Endometrial microvascular endothelial cells (primary cell): ENCODE measurements around the gene CLN3. TPM values are rescaled to one million over a fixed set of nuclear protein-coding genes. Genes with fewer than 3 reads are reported as not detected.

Experiments
- total RNA-seq: library from RNA; depleted of rRNA; stranded (reverse); fragments of >200 nt; gene quantifications from one replicate; pipeline ENCODE4 v1.2.3, GENCODE V29; 2015; ENCODE audit errors: inconsistent ontology term

The CLN3 gene
- total RNA-seq, 1 donor from 2014 or later = 28.6 TPM

Other genes with a start within 250 kb of the CLN3 start
- not detected for gene SBK1, start 199.5 kb downstream of the CLN3 start, total RNA-seq
- not detected for gene NPIPB6, start 128.6 kb downstream of the CLN3 start, total RNA-seq
- 134 TPM for gene EIF3CL, start 88.2 kb downstream of the CLN3 start, total RNA-seq
- not detected for gene NPIPB7, start 19.7 kb downstream of the CLN3 start, total RNA-seq
- gene APOBR, start 2.6 kb upstream of the CLN3 start, total RNA-seq = not detected
- gene IL27, start 14.8 kb upstream of the CLN3 start, total RNA-seq = not detected
- gene NUPR1, start 46.9 kb upstream of the CLN3 start, total RNA-seq = 0.56 TPM
- 6.8 TPM for gene SGF29, start 61.8 kb upstream of the CLN3 start, total RNA-seq
- gene SULT1A2, start 105.0 kb upstream of the CLN3 start, total RNA-seq = not detected
- gene SULT1A1, start 118.0 kb upstream of the CLN3 start, total RNA-seq = 5.9 TPM
- gene NPIPB8, start 146.0 kb upstream of the CLN3 start, total RNA-seq = not detected
- gene EIF3C, start 219.4 kb upstream of the CLN3 start, total RNA-seq = 191 TPM